ENCODE data around the gene GRK6.

Gene GRK6

GRCh38 chr5:177477701-177478477 lies 51.4 kb downstream of the GRK6 start:
- intact Hi-C loops (cut with DNase I; ENCODE audit: low total_unique reads), result no loop called here
- Histone ChIP-seq H3K4me1 (peaks cover 0 to 89% (median 73%) of the 10 kb centered on the region in 4 donors), H3K36me3 (peaks cover 10 to 17% (median 13%) of the 10 kb centered on the region in 3 donors), H3K27ac (peak overlapping the region; percentile 75 to 100), H3K9me3 (no peaks in the 10 kb centered on the region), H3K27me3 (no peaks in the 10 kb centered on the region), H3K4me3 (no peak overlapping the region)
- DNase-seq, result no peak
- TF ChIP-seq CTCF (IDR thresholded peaks at IDR 0.05), result no peak

GRCh38 chr5:177478711-177479646 lies 52.5 kb downstream of the GRK6 start:
- DNase-seq, result peak; percentile 93 to 94
- H3K27ac ChIP-seq, result peak overlapping the region; percentile 75 to 100
- H3K36me3 ChIP-seq, result peaks cover 21 to 28% (median 24%) of the 10 kb centered on the region in 3 donors
- H3K4me1 ChIP-seq, result peaks cover 0 to 97% (median 74%) of the 10 kb centered on the region in 4 donors
- no peaks in the 10 kb centered on the region for H3K9me3 ChIP-seq
- intact Hi-C loops (cut with DNase I; ENCODE audit: low total_unique reads), result no loop called here
- TF ChIP-seq CTCF (IDR thresholded peaks at IDR 0.05), result no peak
- H3K4me3 ChIP-seq, result no peak overlapping the region
- H3K27me3 ChIP-seq, result no peaks in the 10 kb centered on the region

GRCh38 chr5:177479774-177480173 lies 53.3 kb downstream of the GRK6 start:
- peaks cover 25 to 36% (median 25%) of the 10 kb centered on the region in 3 donors for H3K36me3 ChIP-seq
- peak in 1 of 2 donors; percentile 84 for DNase-seq
- H3K4me3 ChIP-seq, result no peak overlapping the region
- intact Hi-C loops (cut with DNase I; ENCODE audit: low total_unique reads), result no loop called here
- H3K27me3 ChIP-seq, result no peaks in the 10 kb centered on the region
- H3K27ac ChIP-seq, result peak overlapping the region; percentile 75 to 100
- H3K9me3 ChIP-seq, result no peaks in the 10 kb centered on the region
- peaks cover 0 to 97% (median 73%) of the 10 kb centered on the region in 4 donors for H3K4me1 ChIP-seq
- TF ChIP-seq CTCF (IDR thresholded peaks at IDR 0.05), result no peak

- intact Hi-C loops (cut with DNase I; ENCODE audit: low total_unique reads), result no loop called here
- DNase-seq, result no peak
- H3K4me1 ChIP-seq, result peaks cover 0 to 83% (median 52%) of the 10 kb centered on the region in 4 donors
- H3K9me3 ChIP-seq, result no peaks in the 10 kb centered on the region
- peak overlapping the region; percentile 67 to 100 for H3K27ac ChIP-seq
- H3K27me3 ChIP-seq, result no peaks in the 10 kb centered on the region
- TF ChIP-seq CTCF (IDR thresholded peaks at IDR 0.05), result no peak
- H3K4me3 ChIP-seq, result no peak overlapping the region
- H3K36me3 ChIP-seq, result peaks cover 44 to 62% (median 49%) of the 10 kb centered on the region in 3 donors
These were observed 55.9 kb downstream of the GRK6 start for GRCh38 chr5:177482359-177482795.

GRCh38 chr5:177483042-177483441 lies 56.6 kb downstream of the GRK6 start:
- no peaks in the 10 kb centered on the region for H3K9me3 ChIP-seq
- intact Hi-C loops (cut with DNase I; ENCODE audit: low total_unique reads), result no loop called here
- TF ChIP-seq CTCF (IDR thresholded peaks at IDR 0.05), result no peak
- no peak for DNase-seq
- no peaks in the 10 kb centered on the region for H3K27me3 ChIP-seq
- H3K4me1 ChIP-seq, result peaks cover 0 to 76% (median 51%) of the 10 kb centered on the region in 4 donors
- H3K27ac ChIP-seq, result peak overlapping the region; percentile 67 to 100
- H3K4me3 ChIP-seq, result no peak overlapping the region
- H3K36me3 ChIP-seq, result peaks cover 51 to 69% (median 56%) of the 10 kb centered on the region in 3 donors
